Right forelimb (tissue), 1 donor: Measurements from ENCODE around the gene DAPK1.

Experiments
- DNase-seq: peaks from one replicate; pipeline ENCODE4 v3.0.0-alpha.2; 2018

DAPK1 gene

GRCh38 chr9:87650611-87651295 is 153.1 kb downstream of the DAPK1 start:
- DNase-seq, result no peak

- DNase-seq, result no peak
These were observed 153.8 kb downstream of the DAPK1 start for GRCh38 chr9:87651431-87651830.

GRCh38 chr9:87653941-87654340 is 156.3 kb downstream of the DAPK1 start:
- no peak for DNase-seq

- DNase-seq, result no peak
These were observed 158.1 kb downstream of the DAPK1 start for GRCh38 chr9:87655731-87656130.

DNA sequence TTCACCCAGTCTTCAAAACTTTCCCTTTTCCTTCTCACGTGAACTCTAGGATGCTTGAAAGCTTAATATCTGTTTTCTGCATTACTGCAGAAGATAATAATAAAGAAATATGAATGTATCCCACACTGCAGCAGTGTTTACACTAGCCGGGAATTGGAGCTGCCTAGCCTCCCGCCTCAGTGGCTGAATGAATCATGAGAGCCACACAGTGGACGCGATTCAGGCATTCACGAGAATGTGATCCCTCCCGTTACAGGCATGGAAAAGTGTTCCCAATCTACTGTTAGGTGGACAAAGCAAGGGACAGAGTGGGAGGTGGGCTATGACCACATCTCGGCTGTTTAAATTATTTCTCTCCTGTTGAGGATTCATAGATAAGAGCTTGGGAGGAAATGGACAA is 158.8 kb downstream of the DAPK1 start:
- DNase-seq, result no peak

- DNase-seq, result no peak
These were observed 159.5 kb downstream of the DAPK1 start for GRCh38 chr9:87657190-87657589.

- DNase-seq, result no peak
These were observed 160.2 kb downstream of the DAPK1 start for GRCh38 chr9:87657893-87658292.

DNA sequence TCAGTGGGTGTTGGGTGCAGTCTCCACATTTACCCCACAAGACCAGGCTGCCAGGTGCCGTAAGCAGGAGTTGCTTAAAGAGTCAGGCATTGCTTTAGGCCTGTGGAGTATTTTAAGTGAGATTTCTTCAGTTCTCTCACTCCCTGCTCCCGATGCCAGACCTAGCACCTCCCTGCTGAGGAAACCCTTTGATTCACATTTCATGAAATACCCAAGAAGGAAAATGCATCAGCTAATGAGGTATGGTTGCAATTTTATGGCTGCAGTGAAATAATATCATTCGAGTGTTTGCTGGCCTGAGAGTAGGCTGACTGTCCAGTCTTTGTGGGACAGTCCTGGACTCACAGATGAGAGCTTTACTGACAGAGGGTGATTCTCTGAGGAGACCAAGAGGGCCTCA is 160.8 kb downstream of the DAPK1 start:
- no peak for DNase-seq

DNA sequence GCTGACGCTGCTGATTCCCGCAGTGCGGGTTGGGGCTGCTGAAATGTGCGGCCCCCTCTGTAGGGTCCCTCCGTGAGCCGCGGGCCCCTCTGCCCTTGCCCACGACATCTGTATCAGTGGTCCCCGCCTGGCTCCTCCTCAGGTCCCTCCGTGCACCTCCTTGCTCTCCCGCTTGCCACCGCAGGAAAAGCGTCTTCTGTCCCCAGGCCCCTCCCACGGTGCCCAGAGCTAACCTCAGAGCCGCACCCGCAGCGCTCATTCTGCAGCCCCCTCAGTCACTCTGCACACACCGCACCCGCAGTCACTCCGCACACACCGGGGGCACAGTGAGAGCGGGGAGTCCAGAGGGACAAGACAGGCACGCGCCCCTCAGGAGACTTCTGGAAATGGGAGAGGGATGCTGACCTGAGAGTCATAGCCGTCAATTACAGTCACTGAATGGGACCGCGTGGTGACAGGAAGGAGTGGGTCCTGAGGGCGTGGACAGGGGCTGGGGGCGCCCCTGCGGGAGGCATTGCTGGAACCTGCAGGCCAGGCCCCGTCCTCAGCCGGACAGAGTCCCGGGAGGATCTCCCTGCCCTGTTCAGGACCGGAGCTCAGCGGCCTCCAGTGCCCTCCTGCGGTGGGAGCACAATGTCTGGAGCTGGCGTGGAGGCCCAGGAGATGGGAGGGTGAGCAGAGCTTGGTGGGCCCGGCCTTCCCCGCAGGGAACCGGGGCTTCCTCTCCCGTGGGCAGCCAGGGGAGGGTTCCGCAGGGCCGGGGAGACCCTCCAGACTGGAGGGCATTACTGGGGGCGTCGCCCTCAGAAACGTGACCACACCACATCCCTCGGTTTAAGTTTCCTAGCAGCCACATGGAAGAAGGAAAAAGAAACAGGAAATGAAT is 162.1 kb downstream of the DAPK1 start:
- no peak for DNase-seq

- DNase-seq, result no peak
These were observed 163.6 kb downstream of the DAPK1 start for GRCh38 chr9:87661241-87661640.

- DNase-seq, result peak; percentile 84
These were observed 165.3 kb downstream of the DAPK1 start for GRCh38 chr9:87662808-87663528.

DNA sequence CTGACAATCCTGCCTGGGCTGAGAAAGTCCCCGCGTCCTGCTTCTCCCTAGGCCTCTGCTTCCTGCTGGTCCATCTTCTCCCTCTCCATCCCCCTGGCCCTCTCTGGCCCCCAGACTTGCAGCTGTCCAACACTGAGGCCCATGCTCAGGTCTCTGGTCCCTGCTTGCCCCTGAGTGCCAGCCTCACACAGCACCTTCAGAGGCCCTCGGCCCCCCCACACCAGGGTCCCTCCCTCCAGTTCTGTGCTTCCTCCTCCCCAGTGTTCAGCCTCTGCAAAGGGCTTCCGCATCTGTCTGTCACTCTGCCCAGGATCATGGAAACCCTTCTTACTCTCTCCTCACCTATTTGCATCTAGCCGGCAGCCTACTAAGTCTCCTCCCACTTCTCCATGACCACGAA is 165.9 kb downstream of the DAPK1 start:
- DNase-seq, result no peak

- no peak for DNase-seq
These were observed 166.7 kb downstream of the DAPK1 start for GRCh38 chr9:87664153-87665060.

DNA sequence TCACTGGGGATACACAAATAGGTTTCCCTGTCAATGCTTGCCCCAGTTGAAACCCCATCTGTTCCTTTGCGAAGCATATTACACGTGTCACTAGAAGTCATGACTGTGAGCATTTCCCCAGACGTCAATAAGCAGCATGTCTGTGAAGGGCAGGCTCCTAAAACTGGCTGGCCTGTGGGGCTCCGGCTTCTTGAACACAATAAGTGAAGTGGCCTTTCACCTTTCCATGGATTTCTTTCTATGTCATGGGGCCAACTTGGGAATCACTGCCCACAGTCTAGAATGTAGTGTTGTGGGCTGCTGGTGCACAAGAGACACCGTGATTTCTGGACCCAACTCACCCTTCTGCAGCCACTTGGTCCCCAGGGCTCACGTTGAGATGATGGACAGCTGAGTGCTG is 167.8 kb downstream of the DAPK1 start:
- DNase-seq, result no peak

DNA sequence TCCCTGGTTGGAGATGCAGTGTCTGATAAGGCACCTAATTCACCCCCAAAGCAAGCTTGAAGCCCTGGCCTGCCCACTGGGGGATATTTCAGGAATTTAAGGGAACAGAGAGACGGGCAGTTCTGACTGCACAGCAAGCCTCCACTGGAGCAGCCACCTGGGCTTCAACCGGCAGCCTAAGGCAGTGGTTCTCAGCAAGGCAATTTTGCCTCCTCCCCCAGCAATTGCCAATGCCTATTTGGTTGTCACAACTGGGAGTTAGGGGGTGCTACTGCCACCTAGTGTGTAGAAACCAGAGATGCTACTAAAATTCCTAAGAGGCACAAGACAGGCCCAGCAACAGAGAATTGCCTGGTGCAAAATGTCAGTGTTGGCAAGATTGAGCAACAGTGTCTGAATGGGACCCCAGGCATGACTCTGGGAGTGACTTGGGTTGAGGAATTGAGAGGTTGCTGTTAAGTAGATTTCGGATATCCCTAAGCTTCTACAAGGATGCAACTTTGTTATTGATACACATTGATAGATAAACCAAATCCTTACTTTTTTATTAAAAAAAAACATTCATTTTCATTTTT is 169.6 kb downstream of the DAPK1 start:
- no peak for DNase-seq

DNA sequence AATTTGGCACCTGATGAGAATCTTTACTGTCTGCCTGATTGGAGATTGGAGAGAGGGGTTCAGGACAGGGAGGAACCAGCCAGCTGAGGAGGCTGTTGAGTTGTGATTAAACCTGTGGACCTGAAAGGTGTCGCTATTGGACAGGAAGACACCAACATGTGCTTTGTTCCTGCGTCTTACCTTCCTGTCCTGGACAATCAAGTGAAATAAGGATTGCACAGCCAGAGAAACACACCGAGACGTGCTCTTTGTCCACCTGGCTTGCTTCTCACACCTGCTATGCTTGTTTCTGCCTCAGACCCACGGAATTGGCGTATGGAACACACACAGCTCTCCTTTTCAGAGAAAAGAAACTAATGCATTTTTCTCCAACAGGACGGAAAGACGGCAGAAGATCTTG is 170.6 kb downstream of the DAPK1 start:
- DNase-seq, result no peak

DNA sequence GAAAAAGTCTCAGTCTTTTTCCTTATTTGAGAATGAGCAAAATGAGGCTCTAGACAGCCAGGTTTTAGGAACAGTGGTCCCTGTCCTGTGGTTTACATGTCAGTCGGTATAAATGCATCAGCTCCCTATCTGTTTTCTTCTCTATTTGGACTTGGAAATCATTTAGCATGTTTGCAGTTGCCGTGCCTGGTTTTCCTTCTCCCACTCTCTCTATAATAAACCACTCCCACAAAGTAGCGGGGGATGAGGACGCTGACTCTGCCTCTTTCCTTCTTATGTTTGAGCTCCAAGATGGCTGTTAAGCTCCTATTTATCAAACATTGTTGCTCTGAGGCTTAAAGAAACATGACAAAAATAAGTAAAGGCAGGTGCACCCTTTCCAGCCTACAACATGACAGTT is 171.1 kb downstream of the DAPK1 start:
- no peak for DNase-seq

- no peak for DNase-seq
These were observed 173.1 kb downstream of the DAPK1 start for GRCh38 chr9:87670572-87671264.

DNA sequence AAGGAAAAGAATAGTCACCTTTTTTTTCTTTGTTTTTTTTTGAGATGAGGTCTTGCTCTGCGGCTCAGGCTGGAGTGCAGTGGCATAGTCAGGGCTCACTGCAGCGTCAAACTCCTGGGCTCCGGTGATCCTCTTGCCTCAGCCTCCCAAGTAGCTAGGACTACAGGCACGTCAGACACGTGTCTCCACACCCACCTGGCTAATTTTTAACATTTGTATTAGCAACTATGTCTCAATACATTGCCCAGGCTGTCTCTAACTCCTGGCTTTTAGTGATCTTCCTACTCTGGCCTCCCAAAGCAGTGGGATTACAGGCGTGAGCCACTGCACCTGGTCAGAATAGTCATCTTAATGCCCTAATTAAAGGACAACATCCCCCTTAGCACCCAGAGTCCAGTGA is 173.8 kb downstream of the DAPK1 start:
- DNase-seq, result no peak

- no peak for DNase-seq
These were observed 174.3 kb downstream of the DAPK1 start for GRCh38 chr9:87671925-87672324.

DNA sequence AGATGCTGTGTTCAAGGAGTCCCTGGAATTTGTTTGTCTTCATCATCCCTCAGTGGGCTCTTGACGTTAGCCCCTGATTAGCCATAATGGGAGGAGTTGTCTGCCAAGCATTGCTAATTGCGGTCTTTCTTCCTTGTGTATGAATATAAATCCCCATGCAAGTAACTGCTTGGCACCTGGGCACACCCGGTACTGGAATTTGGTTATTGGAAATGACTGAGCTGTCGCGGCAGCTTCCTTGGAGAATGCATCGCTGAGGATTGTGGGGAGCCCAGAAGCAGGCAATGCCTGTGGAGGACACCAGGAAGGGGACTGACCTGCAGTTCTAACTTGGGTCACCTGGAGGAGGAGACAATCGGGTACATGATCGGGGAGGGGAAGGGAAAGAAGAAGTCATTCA is 174.9 kb downstream of the DAPK1 start:
- no peak for DNase-seq
